ENCODE measurements around the gene CACNB4.

DNA sequence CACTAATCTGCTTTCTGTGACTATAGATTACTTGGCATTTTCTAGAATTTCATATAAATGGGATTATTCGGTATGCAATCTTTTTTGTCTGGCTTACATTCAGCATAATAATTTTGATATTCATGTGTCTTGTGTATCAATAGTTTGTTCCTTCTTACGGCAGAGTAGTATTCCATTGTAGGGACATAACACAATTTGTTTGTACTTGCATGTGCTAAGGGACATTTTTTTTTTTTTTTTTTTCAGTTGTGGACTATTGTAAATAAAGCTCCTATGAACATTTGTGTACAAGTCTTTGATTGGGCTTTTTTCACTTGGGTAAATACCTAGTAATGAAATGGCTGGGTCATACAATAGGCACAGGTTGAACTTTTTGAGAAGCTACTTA, 315.7 kb downstream of the CACNB4 start:
- TF ChIP-seq, protein P1, sequence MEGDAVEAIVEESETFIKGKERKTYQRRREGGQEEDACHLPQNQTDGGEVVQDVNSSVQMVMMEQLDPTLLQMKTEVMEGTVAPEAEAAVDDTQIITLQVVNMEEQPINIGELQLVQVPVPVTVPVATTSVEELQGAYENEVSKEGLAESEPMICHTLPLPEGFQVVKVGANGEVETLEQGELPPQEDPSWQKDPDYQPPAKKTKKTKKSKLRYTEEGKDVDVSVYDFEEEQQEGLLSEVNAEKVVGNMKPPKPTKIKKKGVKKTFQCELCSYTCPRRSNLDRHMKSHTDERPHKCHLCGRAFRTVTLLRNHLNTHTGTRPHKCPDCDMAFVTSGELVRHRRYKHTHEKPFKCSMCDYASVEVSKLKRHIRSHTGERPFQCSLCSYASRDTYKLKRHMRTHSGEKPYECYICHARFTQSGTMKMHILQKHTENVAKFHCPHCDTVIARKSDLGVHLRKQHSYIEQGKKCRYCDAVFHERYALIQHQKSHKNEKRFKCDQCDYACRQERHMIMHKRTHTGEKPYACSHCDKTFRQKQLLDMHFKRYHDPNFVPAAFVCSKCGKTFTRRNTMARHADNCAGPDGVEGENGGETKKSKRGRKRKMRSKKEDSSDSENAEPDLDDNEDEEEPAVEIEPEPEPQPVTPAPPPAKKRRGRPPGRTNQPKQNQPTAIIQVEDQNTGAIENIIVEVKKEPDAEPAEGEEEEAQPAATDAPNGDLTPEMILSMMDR (conservative IDR thresholded peaks at IDR 0.05 in 1 of 2, IDR thresholded peaks at IDR 0.05 in 1 of 2; ENCODE audit: extremely low read depth in 1 of 2, insufficient read depth in 1 of 2, low read depth in 1 of 2, low read length in 2 of 2), result no peak
- TF ChIP-seq EZH2 (IDR thresholded peaks at IDR 0.05; ENCODE audit: borderline replicate concordance, low read length), result no peak

All from mammary epithelial cell (primary cell).